T-helper 2 cell (primary cell): ENCODE measurements around the gene TMEM9.

ENCODE experiments used
- DNase-seq, 5 experiments: peaks; one replicate each; pipeline versions ENCODE4 v3.0.0 to v3.0.0-alpha.2; 2012 to 2022
- total RNA-seq, 2 donors: gene quantifications; one replicate each; lab custom pipeline; 2026; lab: John Stamatoyannopoulos, UW

TMEM9 gene
- total RNA-seq: 8.1 to 9.6 reads per million in 2 donors

DNA sequence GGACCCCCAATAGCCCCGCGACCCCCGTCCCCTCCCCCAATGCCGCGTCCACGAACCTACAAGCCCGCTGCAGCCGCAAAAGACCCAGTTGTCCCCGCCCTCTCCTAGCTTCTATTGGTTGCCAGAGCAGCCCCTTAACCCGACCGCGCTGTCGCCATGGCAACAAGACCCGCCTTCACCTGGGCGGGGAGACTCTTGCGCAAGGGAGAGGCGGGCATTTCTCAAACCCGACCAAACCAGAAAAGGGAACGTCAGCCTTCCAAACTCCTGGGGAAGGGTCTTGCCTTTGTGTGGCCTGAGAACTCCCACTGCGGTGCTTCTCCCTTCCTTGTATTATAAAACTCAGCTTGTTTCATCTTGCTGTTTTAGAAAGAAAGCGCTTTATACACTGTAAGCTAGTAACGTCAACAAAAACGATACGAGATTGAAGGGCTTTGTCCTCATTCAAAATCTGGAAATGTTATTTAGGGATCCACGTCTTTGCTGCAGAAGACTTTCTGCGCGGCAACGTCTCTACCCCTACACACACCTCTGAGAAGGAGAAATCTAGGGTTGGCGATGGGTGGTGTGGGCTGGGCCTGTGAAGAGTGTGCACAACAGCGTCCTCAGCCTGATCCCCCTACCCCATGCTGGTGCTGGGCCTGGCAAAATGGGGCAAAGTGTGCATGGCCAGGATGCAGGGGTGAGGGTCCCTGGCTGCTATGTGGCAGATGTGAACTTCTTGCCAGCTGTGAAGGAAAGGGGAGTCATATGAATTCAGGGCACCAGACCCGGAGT lies at the start of gene TMEM9:
TSS of gene TMEM9 (minus strand) at position 86 of the 777 bp plus-strand sequence. CDS start 551 bp downstream, outside the sequence.
- DNase-seq: peak; percentile 92 to 97 (median 96)

DNA sequence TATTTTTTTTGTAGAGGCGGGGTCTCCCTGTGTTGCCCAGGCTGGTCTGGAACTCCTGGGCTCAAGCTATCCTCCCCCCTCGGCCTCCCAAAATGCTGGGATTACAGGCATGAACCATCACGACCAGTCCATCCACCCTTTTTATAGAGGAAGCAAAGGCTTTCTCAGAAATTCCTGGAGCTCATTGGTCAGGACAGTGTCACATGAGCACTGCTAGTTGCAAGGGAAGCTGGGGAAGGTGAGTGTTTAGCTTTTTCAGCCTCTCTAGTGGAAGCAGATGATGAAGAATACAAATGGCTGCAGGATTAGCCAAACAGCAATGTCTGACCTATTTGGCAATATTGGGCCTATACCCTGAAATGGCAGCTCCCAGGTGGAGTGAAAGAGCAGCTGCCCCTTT lies 44.3 kb upstream of the TMEM9 start:
- no peak for DNase-seq

DNA sequence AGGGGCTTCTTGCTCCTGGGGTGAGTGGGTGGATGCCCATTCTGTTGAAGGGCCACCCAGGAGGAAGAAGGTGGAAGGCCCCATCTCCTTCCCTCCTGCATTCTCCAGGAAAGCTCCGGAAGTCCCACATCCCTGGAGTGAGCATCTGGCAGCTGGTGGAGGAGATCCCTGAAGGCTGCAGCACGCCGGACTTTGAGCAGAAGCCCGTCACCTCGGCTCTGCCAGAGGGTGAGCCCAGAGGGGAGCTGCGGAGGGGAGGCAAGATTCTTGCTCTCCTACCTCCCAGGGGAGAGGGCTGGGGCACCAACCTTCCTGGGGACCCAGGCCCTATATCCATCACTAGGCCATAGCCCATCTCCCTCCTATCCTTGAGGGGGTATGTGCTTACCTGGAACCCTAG lies 39.8 kb upstream of the TMEM9 start:
- no peak for DNase-seq

DNA sequence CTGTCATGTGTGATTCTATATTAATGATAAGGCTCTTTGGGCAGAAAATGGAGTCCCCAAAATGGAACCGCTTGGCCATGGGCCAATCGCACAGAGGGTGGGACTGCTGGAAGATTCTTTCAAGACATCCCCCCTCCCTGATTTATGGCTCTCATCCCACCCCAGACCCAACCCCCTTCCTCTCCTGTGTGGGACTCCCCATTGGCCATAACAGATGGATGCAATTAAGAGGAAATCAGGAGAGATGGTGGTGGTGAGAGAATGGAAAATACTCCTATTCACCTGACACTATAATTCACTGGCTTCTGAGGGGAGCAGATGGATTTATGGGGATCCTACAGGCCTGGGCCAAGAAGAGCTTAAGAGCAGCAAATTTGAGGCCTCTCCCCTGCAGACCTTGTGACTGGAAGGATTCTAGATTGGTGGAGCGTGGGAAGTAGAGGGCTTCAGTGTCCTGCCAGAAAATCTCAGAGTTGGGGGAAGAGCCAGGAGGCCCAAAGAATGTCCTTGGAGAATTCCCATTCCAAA lies 38.1 kb upstream of the TMEM9 start:
- no peak for DNase-seq

DNA sequence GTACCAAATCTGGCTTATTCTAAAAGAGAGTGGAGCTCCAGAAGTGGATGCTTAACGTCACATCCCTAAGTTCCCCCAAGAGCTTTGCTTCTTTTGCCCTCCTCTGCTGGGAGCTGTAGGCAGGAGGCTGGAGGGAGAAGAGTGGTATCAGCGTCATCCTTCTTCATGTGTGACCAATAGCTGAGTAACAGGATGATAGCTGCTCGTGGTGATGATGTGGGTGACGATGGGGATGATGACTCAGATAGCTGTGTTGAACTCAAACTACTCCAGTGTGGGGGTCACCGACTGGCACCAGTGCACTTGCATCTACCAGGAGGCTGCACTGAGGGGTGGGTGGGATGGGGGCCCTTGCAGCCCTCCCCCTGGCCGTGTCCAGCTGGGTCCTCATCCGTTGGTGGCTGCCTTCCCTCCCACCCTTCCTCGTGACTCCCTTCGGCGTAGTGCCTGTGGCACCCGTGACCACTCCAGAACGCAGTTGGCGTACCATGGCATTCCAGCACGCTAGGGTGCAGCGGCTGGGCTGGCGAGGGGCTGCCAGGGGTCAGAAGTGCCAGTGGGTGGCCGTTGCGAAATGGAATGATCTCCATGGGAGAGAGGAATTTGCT lies 37.5 kb upstream of the TMEM9 start:
- peak in 1 of 5 experiments; percentile 9 for DNase-seq

DNA sequence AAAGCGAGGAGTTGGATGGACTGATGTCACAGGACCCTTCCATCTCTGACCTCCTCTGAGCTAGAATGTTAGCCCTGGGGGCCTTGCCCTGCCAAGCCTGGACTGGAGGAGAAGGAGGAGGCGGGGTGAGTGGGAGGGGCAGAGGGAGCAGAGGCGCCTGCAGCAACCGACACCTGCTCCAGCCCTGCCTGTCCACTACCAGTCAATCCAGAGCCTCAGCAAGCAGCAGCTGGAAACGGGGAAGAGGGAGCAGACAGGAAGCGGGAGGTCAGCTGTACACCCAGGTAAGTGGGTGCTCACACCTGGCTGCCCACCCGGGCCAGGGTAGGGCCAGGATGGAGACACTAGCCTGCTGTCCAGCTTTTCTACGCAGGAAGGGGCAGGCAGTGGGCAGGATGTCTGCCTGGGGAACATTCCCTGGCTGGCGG lies 36.4 kb upstream of the TMEM9 start, which contains the start of gene IGFN1:
TSS of gene IGFN1 (plus strand) at position 201 of the 428 bp plus-strand sequence. CDS start 2,470 bp downstream, outside the sequence.
- DNase-seq: no peak

DNA sequence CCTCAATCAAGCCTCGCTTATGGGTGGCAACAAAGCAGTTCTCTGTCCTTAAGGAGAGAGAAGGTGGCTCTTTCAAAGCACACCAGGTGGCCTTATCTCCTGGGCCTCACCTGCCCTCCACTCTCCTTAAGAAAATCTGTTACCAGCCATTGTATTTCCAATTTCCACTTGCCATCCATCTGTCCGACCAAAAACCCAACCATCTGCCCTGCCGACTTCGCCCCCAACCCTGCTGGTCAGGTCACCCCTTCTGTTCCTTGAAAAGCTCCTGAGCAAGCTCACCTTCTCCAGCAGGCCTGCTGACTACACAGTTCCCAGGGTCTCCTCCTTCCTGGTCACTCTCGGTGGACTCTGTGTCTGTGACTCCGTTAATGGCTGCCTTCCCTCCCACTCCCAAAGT lies 35.7 kb upstream of the TMEM9 start:
- no peak for DNase-seq

DNA sequence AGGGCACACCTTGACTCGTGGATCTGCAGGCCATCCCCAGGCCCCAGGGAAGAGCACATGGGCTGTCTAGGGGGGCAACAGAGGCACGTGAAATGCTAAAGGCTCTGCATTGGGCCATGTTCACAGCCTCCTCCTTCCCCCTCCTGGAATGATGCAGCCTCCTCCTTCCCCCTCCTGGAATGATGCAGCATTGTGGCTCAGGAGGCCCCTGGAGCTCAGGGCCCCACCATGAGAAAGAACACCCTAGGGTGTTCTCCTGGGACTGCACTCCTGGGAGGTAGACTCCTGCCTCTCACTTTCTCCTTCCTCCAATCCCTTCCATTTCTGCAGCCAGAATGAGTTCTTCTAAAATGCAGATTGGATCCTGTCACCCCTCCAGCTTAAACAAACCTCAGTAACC lies 34.8 kb upstream of the TMEM9 start:
- DNase-seq: no peak

DNA sequence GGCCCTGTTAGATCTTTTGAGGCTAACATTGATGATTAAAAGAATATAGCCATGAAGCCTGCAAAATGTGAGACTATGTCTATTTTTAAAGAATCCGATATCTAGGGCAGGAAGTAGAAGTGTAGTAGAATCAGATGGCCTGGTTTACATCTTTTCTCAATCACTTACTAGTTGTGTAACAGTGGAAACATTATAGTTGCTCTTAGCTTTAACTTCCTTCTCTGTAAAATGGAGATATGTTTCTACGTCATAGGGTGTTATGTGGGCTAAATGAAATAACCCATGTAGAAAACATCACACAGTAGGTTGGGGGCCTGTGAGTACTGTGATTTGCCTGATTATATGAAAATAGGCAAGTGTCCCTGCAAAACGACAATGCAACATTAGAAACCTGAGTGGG lies 31.9 kb upstream of the TMEM9 start:
- DNase-seq: no peak

DNA sequence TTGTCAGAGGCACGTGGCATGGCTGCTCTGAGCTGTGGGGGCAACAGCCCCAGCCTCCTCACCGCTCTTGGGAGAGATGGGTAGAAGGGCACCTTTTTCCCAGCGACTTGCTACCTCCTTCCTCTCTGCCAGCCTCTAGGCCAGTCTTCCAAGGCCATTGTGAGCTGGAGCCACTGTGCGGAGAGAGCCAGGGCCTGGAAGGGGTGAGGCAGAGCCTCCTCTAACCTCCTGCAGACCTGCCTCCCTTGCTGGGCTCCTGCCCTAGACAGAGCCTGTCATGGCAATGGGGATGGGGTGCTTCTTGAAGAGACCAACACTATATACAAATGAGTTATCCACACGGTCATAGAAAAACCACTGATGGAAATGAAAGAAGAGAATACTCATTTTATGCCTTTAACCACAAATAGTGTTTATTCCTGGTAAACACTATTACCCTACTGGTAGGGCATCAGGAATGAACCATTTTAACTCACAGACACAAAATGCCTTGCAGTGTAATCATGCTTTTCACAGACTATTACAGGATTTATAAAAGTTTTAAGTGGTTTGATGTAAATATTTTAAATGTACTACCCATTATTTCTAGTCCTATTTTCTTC lies 31.4 kb upstream of the TMEM9 start:
- DNase-seq: peak in 1 of 5 experiments; percentile 6

DNA sequence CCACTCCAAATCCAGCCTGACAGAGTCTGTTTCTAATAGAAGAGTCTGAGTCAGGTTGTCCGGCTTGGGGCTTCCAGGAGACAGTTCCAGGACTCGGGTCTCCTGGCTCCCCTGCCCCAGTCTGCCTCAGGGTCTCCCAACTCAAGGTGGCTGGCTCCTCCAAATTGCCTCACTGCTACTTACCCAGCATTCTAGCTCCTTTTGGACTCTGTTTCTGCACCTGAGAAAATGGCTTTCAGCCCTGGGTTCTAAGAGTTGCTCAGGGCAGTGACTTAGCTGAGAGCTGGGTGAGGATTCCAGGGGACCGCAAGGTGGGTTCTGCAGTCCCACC lies 30.8 kb upstream of the TMEM9 start:
- no peak for DNase-seq

DNA sequence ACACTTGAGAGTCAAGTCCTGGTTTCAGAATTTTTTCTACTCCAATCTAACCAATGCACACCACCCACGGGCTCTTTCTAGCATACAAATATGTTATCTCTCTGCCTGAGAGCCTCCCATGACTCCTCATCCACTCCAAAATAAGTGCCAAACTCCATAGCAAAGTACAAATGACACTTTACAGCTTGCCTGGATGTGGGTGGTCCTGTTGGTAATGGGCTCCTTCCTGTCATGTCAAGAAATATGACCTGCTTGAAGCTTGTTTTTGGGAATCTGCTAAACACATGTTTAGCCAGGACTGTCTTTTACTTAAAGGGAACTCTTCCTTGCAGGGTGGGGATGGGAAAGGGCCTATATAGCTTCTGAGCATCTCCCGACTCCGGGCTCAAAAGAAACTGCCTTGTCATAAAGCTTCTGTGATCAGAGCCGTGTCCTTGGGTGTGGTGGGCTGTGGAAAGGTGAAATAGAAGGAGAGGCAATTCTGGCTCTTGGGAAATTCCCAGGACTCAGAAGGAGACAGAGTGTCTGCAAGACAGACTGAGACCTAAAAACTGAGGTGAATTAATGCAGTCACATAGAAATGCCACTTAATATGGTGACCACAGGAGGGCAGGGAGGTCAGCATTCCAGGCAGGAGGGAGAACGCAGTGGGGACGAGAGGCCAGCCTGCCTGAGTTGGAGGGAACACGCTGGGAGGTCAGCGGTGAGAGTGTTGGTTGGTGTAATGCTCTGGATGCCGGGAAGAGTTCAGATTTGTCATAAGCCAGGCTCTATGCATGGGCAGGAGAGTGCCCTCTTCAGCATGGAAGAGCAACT lies 30.2 kb upstream of the TMEM9 start:
- no peak for DNase-seq

DNA sequence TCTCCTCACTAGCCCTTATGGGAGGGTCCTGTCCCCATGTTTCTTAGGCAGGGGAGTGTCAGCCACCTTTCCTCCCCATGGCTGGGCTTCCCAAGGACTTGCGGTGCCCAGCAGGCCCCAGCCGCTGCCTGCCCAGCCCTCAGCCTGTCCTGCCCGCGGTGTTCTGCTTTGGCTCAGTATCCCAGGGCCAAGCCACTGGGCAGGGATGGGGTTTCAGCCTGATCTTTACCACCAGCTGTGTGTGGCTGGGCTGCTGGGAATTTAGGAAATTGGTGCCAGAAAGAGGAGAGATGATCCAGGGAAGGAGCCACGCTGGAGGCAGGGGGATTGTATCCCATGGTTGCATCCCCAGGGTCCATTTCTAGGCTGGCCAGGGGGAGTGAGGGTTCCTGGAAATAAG lies 29.5 kb upstream of the TMEM9 start:
- no peak for DNase-seq

DNA sequence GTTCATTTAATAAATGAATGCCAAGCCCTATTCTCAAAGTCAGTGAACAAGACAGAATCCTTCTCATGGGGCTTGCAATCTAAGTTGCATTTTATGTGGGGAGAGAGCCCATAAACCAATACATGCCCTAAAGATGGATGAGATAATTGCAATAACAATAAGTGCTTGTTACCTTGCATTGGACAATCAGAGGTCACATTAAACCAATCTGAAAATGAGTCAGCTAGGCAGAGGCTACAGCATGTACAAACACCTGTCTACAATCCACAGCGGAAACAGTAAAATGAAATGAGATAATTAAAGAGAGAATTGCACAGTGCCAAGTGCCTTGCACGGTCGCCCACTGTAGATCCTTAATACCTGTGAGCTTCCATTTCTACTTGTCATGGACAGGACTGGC lies 28.9 kb upstream of the TMEM9 start:
- no peak for DNase-seq

DNA sequence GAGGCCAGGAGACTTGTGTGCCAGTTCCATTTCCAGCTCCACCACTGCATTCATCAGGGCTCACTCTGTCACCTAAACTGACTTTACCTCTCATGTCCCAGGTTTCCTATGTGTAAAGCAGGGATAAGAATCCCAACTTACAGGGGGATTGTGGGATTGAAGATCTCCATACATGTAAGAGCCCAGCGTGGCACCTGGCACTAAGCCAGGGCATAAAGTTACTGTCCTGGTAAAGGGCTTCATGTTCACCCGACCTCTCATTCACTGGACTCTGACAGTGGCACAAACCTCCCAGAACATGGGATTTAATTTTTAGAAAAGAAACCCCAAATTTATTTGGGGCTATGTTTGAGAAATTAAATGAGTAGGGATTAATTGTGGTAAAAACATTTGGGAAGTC lies 27.5 kb upstream of the TMEM9 start:
- no peak for DNase-seq

DNA sequence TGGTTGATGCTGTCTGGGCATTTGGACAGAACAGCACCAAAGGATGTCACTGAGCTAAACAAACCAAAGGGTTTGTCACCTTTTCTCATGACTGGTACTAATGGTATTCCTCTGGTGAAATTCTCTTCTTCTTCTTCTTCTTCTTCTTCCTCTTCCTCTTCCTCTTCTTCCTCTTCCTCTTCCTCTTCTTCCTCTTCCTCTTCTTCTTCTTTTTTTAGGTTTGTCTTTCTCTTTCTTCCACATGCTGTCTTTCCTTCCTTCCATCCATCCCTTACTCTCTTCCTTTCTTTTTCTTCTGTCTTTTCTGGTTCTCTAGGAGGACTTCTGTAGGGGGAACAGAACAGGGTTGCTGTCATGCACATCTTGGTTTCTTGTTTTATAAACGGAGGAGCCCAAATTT lies 27.0 kb upstream of the TMEM9 start:
- no peak for DNase-seq

DNA sequence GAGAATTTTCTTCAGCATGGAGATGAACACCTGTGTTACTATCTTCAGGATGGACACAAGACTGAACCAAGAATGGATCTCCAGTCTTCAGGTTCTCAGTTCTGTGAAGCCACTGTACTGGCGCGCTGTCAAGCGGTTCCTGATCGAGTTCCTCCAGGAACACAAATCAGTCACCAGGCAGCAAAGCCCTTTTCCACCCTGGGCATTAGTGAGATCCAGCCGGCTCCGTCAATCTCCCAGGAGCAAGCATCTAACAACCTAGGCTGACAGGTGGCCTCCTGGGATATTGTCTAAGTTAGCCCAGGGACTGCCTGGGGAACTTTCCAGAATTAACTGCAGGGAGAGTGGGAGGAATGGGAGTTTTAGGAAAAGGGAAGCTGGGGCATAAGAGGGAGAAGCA lies 26.6 kb upstream of the TMEM9 start:
- no peak for DNase-seq

DNA sequence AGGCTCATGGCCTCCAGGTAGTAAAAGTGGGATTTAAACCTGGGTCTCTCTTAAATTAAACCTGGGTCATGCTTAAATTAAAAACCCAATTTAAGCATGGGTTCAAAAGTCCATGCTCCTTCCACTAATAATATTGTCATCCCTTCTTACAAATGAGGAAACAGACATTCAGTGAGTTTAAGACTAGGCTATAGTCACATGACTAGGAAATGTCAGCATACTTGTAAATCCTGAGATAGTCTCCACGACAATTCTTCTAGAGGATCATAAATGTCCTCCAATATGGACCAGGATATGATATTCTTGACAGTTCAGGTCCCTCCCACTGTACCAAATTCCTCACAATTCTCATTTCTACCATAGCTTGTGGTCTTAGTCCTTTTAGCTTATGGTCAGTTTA lies 25.9 kb upstream of the TMEM9 start:
- no peak for DNase-seq

DNA sequence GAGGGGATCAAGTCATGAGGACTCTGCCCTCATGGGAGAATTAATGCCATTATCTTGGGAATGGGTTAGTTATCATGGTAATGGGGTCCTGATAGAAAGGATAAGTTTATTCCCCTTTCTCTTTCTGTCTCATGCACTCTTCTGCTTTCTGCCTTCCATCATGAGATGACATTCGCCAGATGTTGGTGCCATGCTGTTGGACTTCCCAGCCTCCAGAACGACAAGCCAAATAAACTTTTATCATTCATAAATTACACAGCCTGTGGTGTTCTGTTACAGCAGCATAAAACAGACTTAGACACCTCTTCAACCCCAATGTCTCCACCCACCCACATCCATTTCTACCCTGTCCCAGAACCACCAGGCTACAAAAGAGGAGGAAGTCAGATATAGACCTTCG lies 24.4 kb upstream of the TMEM9 start:
- DNase-seq: no peak

DNA sequence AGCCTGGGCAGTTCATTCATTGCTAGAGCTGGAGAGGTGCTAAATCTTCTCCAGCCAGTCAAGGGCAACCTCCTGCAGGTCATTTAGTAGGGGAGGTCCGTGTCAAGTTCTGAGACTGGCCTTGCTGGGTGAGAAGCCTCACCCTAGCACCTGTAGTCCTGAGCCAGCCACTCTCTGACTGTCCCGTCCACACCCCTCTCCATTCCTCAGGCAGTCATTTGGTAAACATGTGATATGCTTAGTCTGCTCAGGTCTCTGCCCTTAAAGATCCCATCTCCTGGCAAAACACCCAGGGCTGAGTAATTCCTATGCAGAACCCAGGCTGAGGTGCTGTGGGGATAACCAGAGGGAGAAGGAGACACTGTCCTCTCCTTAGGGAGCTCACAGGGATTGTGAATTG lies 22.7 kb upstream of the TMEM9 start:
- DNase-seq: no peak

DNA sequence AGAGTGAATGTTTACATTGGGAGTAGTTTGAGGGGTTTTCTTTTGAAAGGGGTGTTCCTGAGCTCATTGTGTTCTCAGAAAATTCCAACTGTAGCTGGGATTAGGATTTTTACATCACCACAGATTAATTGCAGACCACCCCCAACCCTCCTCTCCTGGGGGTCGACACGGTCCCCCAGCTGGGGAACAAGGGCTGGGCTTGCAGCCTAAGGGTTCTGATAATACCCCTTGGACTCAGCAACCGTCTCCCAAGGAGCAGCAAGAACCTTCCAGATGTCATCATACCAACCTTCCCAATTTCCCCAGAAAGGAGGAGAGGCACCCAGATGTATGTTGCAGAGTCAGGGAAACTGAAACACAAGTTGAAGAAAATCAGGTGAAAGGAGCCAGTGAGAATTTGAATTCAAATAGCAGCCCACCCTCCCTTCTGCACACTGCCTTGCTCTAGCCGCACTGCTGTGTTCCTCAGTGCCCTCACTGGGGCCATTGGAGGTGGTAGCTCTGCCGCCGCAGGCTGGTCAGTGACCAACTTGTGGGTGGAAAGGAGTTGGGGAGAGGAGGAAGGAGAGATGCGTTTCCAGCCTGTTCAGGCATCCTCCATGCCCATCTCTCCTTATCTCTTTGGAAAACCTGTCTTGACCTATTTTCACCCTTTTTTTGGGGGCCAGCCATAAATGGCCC lies 21.7 kb upstream of the TMEM9 start:
- no peak for DNase-seq

DNA sequence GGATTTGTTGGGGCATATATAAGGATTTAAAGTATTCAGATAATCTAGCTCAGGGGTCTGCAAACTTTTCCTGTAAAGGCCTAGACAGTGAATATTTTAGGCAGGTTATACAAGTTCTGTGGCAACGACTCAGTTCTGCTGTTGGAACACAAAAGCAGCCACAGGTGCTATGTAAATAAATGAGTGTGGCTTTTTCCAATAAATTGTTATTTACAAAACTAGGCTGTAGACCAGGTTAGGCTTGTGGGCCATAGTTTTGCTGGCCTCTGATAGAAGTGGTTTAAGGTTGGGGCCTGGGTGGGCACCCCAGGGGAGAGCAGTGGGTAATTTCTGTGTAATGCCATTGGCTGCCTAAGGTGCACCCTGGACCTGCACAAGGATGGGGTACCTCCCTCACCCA lies 19.5 kb upstream of the TMEM9 start:
- no peak for DNase-seq
